ENCODE measurements around the gene RABL2B.

Gene RABL2B

DNA sequence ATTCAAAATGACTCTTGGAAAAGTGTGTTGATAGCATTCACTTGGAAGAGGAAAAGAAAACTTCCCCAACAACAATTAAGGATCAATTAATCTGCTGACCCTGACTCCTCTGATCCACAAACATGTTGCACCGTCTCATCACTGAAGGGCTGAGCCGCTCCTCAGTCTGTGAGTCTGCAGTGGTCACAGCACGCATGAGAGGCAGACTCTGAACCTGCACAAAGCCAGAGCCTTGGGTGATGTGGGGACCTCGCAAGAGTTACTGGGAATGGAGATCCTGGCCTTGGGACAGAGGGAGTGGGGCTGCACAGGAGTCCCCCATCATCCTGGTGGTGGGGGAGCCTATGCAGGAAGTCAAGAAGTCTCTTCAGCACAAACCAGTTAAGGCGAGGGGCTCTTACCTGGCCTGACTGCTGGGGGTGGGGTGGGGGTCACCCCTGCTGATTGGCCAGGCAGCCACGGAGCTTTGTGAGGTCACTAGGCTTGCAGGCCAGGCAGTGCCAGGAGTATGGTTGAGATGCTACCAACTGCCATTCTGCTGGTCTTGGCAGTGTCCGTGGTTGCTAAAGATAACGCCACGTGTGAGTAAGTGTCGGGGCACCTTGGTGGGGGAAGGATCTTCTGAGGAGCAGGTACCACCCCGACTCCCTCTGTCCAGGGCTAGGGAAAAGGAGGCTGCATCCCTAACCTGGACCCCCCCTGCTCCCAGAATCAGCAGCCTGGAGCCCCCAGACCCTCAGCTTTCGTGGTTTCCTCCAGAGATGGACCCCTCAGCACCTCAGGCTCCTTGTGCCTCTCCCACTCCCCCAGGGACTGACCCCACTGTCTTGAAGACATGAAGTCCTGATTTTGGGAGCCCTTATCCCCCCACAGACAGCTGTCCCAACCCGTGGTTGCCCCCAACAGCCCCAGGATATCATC lies 45.4 kb downstream of the RABL2B start, which contains the start of gene ACR:
Gene ACR, plus strand, starts transcription at position 477 of the 921 bp plus-strand sequence. Its CDS starts 32 bp downstream, at position 509.
- no peak for DNase-seq

- no peak for DNase-seq
These were observed 47.8 kb downstream of the RABL2B start for GRCh38 chr22:50735739-50736030.

DNA sequence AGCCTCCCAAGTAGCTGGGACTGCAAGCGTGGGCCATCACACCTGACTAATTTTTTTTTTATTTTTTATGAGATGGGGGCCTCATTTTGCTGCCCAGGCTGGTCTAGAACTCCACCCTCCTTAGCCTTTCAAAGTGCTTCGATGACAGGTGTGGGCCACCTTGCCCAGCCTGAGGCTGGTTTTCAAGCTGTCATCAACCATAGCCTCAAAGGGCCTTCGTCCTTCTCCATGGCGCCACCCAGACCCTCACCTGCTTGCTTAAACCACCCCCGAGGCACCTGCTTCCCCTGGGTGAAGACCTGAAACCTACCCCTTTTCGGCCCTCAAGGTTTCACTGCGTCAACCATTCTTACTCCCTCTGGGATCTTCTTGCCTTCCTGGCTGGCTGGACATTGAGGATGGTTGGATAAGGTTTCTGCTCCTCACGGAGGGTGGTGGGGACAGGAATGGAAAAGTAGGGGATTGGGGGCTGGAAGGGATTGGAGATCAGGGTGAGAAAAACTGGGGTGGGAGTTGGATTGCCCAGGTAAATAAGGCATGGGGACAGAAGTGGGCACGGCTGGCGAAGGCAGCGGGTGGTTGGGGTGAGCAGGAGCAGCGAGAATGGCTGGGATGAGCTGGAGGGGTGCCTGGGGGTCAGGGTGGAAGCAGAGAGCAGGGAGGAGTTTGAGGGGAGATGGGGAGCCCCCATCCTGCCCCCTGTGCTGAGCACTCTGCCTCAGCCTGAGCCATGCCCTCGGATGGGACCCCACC lies 48.3 kb downstream of the RABL2B start:
- no peak for DNase-seq

DNA sequence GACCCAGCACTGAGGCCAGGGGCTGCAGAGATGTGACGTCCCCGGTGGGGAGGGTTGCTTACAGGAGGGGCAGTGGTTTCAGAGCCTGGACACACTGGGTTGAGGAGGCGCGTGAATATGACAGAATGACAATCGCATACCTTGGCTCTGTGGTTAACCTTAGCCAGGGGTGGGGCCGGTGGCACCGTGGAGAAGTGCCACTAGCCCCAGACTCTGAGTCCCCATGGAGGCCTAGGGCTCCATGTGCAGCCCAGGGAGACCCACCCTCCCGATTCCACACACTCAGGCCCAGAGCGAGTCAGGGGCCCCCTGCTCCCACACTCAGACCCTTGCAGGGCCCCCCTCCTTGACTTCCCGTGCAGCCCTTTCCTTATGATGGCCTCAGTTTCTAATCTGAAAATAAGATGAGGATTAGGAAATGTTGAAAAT lies 49.1 kb downstream of the RABL2B start:
- no peak for DNase-seq

- no peak for DNase-seq
These were observed 49.7 kb downstream of the RABL2B start for GRCh38 chr22:50733521-50734342.

- no peak for DNase-seq
These were observed 50.8 kb downstream of the RABL2B start for GRCh38 chr22:50732681-50733080.

DNA sequence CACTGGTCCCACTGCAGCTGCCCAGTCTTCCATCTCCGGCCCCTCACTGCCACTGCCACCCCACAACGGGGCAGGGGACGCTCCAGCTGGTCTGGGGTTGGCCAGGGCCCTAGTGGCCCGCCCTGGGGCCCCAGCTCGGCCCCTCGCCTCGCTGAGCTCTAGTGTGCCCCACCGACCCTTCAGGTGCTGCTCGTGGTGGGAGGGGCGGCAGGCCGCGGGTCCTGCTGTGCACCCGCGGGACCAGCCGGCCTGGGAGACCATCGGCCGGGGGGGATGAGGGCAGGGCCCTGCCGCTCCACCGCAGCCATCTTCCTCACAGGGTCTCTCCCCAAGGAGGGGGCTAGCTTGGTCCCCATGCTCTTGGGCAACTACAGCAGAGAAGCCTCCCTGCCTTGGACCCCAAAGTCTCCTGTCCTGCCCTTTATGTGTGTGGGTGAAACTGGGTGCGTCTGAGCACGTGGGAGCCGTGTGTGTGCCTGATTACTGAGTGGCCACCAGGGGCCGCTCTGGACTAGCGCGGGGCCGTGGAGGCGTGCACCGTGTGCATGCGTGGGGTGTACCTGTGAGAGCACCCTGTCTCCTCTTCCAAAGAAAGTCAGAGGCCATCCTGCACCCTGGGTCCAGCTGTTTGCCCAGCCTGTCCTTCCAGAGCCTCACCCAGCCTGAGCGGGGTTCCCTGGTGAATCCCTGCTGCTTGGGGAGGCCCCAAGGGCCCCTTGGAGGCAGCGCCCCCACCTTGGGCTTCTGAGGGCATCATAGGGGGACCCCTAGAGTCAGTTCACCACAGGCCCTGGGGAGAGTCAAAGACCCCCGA lies 51.4 kb downstream of the RABL2B start:
- peak; percentile 53 to 54 for DNase-seq

DNA sequence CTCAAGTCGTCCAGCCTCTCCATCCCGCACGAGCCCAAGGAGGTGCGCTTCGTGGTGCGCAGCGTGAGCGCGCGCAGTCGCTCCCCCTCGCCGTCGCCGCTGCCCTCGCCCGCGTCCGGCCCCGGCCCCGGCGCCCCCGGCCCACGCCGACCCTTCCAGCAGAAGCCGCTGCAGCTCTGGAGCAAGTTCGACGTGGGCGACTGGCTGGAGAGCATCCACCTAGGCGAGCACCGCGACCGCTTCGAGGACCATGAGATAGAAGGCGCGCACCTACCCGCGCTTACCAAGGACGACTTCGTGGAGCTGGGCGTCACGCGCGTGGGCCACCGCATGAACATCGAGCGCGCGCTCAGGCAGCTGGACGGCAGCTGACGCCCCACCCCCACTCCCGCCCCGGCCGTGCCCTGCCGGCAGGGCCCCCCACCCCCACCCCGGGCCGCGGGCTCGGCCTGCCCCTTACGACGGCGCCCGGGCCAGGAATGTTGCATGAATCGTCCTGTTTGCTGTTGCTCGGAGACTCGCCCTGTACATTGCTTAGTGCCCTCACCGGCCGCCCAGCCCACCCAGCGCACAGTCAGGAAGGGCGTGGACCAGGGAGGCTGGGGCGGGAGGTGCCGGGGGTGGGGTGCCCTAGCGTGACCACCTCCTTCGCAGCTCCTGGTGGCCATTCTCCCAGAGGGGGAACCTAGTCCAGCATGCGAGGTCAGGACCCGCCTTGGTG lies 52.3 kb downstream of the RABL2B start:
- DNase-seq: no peak

GRCh38 chr22:50730013-50730891 lies 53.2 kb downstream of the RABL2B start:
- DNase-seq: no peak

- no peak for DNase-seq
These were observed 53.9 kb downstream of the RABL2B start for GRCh38 chr22:50729391-50730012.

DNA sequence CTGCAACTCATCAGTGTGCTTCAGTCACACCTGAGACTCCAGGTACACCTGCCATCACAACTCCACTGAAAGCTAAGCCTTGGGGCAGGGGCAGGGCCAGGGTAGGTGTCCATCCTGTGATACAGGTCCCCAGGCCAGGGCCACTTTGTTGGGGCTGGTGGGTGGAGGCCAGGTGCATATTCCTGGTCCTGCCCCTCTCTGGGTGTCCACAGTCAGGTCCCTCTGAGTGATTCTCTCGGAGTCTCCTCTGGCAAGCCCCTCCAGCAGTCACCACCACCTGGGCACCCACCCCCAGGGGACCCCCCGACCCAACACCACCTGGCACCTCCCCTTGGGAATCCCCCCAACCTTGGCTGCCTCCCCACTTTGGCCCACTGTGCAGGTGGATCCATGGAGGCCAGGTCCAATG lies 54.9 kb downstream of the RABL2B start:
- DNase-seq: no peak

- DNase-seq: no peak
These were observed 55.5 kb downstream of the RABL2B start for GRCh38 chr22:50727678-50728522.

DNA sequence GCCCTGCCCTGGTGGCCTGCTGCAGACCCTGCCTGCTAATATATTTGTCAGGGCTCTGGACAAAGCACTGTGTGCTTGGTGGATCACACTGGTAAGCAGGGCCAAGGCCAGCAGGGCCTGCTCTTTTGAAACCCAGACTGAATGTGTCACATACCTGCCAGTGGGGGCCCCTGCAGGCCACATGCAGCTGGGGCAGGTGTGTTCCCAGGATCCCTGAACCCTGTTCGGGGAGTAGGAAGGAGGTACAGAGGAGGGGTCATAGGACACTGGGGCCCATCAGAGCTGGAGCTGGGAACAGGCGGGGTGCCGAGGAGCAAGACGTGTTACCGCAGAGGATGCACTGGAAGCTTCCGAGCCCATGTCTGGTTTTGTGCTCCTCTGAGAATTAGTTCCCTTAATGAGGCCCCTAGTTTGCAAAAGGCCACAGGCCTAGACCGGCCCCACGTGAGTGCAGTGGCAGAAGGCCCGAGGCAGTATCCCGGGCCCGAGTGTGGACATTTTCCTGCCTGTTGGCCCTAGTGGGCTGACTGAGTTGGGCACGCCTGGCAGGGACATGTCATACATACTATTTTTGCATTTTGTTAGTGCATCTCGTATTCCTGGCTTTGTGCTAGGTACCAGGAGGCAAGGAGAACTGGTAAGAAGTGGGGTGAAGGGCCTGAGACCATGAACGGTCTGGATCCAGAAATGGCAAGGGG lies 56.6 kb downstream of the RABL2B start:
- no peak for DNase-seq

GRCh38 chr22:50725597-50725996 lies 57.8 kb downstream of the RABL2B start:
- no peak for DNase-seq

DNA sequence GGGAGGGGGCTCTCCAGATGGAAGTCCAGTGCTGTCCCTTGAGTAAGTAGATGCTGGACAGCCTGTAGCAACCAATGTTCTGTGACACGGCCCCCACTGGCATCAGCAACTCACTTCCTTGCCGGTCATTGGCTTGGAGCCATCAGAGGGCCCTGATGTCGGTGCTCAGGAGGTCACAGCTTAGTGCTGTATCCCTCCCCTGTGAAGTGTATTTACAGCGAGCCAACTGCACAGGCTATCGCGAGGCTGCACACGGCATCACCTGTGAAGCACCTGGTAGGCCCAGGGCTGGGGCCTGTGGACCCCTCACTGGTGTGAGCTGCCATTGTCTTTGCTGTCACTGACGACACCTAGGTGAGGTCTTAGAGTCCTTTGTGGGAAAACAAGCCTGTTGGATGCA lies 58.8 kb downstream of the RABL2B start:
- DNase-seq: no peak

- DNase-seq: no peak
These were observed 59.4 kb downstream of the RABL2B start for GRCh38 chr22:50723991-50724390.

GRCh38 chr22:50722716-50723428 lies 60.6 kb downstream of the RABL2B start:
- DNase-seq: no peak

Data from activated CD4-positive, alpha-beta T cell treated with anti-CD3 and anti-CD28 coated beads, Interleukin-2, amount 50 U/mL, for 4 hours (primary cell).